ENCODE results near the gene PSMB7. TPM values are rescaled to one million over a fixed set of nuclear protein-coding genes. Genes with fewer than 3 reads are reported as not detected.

PSMB7 gene
- total and polyA plus RNA-seq, 2 of the 4 experiments (the other 2 are of a cell fraction), result 340 to 430 TPM

GRCh38 chr9:124438091-124438490, 22.8 kb upstream of the PSMB7 start:
- dilution Hi-C loops (cut with HindIII; ENCODE audit: low sequenced_read_pairs, unreplicated experiment) (no loop called here), intact Hi-C loops (cut with micrococcal nuclease) (no loop called here), in situ Hi-C loops (cut with MboI; ENCODE audit: low sequenced_read_pairs) (no loop called here)
- Histone ChIP-seq H3K27me3 (ENCODE audit: control insufficient read depth, insufficient read depth, low read length) (peaks cover 44% of the 10 kb centered on the region), H2BK5ac (ENCODE audit: low read depth, low read length, poor library complexity, severe bottlenecking) (no peak overlapping the region), H3K27ac (ENCODE audit: insufficient read depth, low read length) (no peak overlapping the region), H3K4ac (ENCODE audit: low read depth, low read length) (no peak overlapping the region), H2AFZ (replicated peaks; ENCODE audit: low read length, poor library complexity) (no peak overlapping the region), H2BK20ac (ENCODE audit: low read depth, low read length) (no peak overlapping the region), H2BK120ac (ENCODE audit: low read depth, low read length) (no peak overlapping the region), H2AK9ac (replicated peaks; ENCODE audit: low read depth, low read length, poor library complexity) (no peak overlapping the region), H3K14ac (replicated peaks; ENCODE audit: low read depth, low read length) (no peak overlapping the region), H4K8ac (ENCODE audit: low read depth in 2 of 2, low read length in 2 of 2) (no peak overlapping the region), H4K5ac (ENCODE audit: low read depth, low read length) (no peak overlapping the region), H3K18ac (ENCODE audit: low read depth, low read length) (no peak overlapping the region), H3K4me3 (ENCODE audit: insufficient read depth, low read depth, low read length) (no peak overlapping the region), H3K4me1 (ENCODE audit: control insufficient read depth, insufficient read depth, low read length) (no peaks in the 10 kb centered on the region), H2AK5ac (ENCODE audit: low read depth, low read length) (no peak overlapping the region), H2BK15ac (ENCODE audit: low read depth, low read length) (no peak overlapping the region), H3K36me3 (ENCODE audit: control insufficient read depth, insufficient read depth, low read length) (no peaks in the 10 kb centered on the region), H3K79me1 (ENCODE audit: low read depth in 1 of 2, low read length in 2 of 2) (no peaks in the 10 kb centered on the region), H4K20me1 (ENCODE audit: insufficient read depth, low read length) (no peaks in the 10 kb centered on the region), H3K56ac (ENCODE audit: extremely low read depth, insufficient read depth, low read length) (no peak overlapping the region), H3K23ac (ENCODE audit: low read depth, low read length) (no peak overlapping the region), H3K9me1 (ENCODE audit: insufficient read depth, low read length) (no peaks in the 10 kb centered on the region), H3K9me3 (ENCODE audit: control insufficient read depth, insufficient read depth, low read length) (peaks cover 13% of the 10 kb centered on the region), H3K9ac (ENCODE audit: low read depth, low read length) (no peak overlapping the region), H3K4me2 (ENCODE audit: low read depth, low read length) (no peak overlapping the region), H4K91ac (ENCODE audit: insufficient read depth, low read depth, low read length) (no peak overlapping the region)
- no peak for DNase-seq
- CTCF ChIA-PET, result no interaction called here
- BruUV-seq (replicated peaks), result no TSS peak
- TF ChIP-seq CTCF (conservative IDR thresholded peaks at IDR 0.05; ENCODE audit: low read depth, low read length) (no peak), MAFK (IDR thresholded peaks at IDR 0.05; ENCODE audit: low read depth, low read length) (no peak), POLR2A (IDR thresholded peaks at IDR 0.05; ENCODE audit: low read depth, low read length) (no peak), RAD21 (IDR thresholded peaks at IDR 0.05; ENCODE audit: low read length) (no peak), CHD1 (IDR thresholded peaks at IDR 0.05; ENCODE audit: low read depth, low read length) (no peak), NFE2L2 (IDR thresholded peaks at IDR 0.05; ENCODE audit: low read depth, low read length) (no peak), FOS (IDR thresholded peaks at IDR 0.05; ENCODE audit: low read depth, low read length) (no peak), MAZ (IDR thresholded peaks at IDR 0.05; ENCODE audit: borderline replicate concordance, low read depth, low read length) (no peak), SMC3 (IDR thresholded peaks at IDR 0.05; ENCODE audit: low read depth, low read length) (no peak), MXI1 (IDR thresholded peaks at IDR 0.05; ENCODE audit: borderline replicate concordance, low read depth, low read length) (no peak)
- TF ChIP-seq, protein P1, sequence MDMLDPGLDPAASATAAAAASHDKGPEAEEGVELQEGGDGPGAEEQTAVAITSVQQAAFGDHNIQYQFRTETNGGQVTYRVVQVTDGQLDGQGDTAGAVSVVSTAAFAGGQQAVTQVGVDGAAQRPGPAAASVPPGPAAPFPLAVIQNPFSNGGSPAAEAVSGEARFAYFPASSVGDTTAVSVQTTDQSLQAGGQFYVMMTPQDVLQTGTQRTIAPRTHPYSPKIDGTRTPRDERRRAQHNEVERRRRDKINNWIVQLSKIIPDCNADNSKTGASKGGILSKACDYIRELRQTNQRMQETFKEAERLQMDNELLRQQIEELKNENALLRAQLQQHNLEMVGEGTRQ (IDR thresholded peaks at IDR 0.05; ENCODE audit: low read depth, low read length), result no peak
- TF ChIP-seq, protein P2, sequence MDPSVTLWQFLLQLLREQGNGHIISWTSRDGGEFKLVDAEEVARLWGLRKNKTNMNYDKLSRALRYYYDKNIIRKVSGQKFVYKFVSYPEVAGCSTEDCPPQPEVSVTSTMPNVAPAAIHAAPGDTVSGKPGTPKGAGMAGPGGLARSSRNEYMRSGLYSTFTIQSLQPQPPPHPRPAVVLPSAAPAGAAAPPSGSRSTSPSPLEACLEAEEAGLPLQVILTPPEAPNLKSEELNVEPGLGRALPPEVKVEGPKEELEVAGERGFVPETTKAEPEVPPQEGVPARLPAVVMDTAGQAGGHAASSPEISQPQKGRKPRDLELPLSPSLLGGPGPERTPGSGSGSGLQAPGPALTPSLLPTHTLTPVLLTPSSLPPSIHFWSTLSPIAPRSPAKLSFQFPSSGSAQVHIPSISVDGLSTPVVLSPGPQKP (IDR thresholded peaks at IDR 0.05; ENCODE audit: borderline replicate concordance, low read depth, low read length), result no peak
- no peak for ATAC-seq (ENCODE audit: low read depth)
- POLR2A ChIA-PET (ENCODE audit: unreplicated experiment), result no interaction called here
- no CpG with 5 or more reads among the region's 9 CpGs for WGBS, 2 experiments (ENCODE audit: extremely low coverage in 2 of 2, insufficient read length in 1 of 2)
